Measurements from ENCODE around the gene PHACTR3. TPM values are rescaled to one million over a fixed set of nuclear protein-coding genes. Genes with fewer than 3 reads are reported as not detected.

Gene PHACTR3
- total RNA-seq, 1 experiment from 2014 or later: 0.06 TPM

DNA sequence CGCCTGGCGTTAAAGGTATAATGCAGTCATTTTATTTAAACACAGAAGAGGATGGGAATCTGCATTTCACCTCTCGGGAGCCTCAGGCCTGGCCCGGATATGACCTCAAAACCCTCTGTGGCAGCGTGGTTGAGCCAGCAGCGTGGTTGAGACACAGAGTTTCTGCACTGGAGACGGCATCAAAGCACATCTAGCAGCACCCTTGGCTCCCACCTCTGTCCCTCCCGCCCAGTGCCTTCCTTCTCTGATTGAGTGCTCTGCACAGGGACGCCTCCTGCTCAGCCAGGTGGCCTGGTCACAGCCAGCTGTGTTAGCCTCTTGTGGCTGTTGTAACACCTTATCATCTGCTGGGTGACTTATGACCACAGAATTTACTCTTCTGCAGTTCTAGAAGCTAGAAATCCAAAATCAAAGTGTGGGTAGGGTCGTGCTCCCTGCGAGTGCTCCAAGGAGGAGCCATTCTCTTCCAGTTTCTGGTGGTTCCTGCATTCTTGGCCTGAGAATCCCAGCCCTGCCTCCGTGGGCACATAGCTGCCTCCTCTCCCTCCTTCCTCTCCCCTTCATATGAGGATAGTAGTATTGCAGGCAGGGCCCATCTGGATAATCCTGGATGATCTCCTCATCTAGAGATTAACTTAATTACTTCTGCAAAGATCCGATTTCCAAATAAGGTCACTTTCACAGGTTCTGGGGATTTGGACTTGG lies 172.4 kb downstream of the PHACTR3 start:
- DNase-seq (ENCODE audit: low read depth): no peak

DNA sequence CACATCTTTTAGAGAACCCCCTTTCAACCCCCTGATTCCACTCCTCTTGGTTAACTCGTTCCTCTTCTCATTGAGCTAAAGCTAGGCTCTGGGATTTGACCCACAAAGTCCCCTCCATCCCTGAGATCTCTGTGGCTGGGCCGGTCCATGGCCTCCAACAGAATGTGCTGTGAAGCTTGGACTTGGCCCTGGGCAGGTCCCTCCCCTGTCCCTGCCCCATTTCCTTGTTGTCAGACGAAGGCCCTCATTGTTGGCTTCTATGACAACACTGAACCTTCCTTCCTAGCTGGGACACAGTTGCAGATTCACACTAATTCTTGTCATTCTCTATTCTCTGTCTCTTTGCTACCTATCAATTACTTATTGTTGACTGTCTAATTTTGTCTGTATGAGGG lies 173.0 kb downstream of the PHACTR3 start:
- DNase-seq (ENCODE audit: low read depth): no peak

DNA sequence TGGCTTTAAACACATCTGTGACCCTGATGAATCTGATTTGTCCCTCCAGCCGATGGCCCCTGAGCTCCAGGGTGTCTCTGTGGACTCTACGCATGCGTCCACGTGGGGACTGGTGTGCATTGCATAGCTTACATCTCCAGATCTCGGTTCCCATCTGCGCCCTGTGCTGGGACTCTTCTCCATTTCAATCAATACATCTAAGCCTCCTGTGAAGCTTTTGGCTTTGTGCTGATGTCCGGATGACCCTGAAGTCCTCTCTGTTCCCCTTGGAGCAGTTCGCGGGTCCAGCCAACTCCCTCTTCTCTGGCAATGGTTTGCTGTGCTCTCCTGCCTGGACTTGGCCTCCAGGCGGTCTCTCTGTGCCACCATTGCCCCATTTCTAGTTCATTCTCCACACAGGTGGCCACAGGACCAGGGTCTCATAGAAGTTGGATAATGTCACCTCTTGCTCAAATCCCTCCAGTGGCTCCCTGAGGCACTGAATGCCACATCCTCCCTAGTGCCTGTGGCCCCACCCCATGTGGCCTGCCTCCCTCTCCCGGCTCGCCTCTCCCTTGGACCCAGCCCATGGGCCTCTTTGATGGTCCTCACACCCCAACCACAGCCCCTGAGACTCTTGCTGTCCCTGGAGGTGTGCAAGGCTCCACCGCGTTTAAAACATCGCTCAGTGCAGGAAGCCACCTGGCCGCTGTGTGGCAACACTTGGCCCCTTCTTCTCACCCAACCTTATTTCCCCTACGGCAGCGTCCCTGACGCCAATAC lies 173.7 kb downstream of the PHACTR3 start:
- no peak for DNase-seq (ENCODE audit: low read depth)

DNA sequence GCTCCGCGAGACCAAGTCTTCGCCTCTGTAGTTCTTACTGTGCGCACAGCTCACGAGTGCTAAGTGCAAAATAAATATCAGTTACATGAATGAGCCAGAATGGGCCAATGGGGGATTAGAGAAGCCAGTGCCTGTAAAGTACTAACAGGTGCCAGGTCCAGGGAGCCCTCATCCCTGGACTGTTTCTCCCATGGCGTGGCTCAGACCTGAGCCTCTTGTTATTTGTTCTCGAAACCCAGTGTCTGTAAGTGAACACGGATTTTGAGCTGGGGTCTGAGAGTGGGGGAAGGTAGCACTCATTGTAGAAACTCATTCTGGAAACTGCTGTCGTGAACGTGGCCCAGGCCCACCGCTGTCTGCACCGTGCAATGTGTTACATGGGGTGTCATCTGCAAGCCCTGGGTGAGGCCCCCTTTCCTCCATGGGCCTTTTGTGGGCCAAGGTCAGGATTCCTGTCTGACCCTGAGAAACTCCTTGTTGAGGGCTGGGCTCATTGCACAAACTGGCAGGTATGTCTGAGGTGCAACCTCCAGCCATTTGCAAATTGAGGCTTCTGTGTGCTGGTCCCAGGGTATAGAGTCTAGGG lies 174.4 kb downstream of the PHACTR3 start:
- no peak for DNase-seq (ENCODE audit: low read depth)

DNA sequence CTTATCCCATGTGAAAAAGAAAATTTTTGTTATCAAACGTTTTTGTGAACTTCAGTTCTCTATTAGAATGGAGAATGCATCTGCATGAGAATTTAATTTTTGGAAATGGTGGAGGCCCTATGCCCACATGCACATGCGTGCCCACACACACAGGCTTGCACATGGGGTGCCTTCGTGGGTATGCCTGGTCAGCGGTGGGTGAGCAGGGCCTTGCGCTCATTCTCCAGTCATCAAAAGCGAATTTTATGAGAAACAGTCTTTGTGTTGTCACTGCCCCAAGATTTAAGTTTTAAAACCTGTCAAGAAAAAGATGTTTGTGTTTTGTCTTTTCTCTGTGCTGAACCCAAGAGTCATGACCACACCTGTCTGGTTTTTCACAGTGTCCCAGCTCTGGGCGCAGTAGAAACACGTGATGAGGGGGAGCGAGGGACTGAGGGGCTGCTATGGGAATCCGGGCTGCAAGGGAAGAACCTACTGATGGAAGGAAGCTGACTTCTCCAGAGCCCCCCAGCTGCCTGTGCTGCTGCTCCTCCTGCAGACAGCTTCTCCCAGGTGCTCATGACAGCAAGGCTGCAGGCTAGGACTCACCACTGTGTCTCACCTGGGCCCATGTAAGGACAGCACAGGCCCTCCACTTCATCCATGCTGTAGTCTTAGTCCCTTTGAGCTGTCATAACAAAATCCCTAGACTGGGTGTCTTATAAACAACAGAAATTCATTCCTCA lies 175.5 kb downstream of the PHACTR3 start:
- no peak for DNase-seq (ENCODE audit: low read depth)

DNA sequence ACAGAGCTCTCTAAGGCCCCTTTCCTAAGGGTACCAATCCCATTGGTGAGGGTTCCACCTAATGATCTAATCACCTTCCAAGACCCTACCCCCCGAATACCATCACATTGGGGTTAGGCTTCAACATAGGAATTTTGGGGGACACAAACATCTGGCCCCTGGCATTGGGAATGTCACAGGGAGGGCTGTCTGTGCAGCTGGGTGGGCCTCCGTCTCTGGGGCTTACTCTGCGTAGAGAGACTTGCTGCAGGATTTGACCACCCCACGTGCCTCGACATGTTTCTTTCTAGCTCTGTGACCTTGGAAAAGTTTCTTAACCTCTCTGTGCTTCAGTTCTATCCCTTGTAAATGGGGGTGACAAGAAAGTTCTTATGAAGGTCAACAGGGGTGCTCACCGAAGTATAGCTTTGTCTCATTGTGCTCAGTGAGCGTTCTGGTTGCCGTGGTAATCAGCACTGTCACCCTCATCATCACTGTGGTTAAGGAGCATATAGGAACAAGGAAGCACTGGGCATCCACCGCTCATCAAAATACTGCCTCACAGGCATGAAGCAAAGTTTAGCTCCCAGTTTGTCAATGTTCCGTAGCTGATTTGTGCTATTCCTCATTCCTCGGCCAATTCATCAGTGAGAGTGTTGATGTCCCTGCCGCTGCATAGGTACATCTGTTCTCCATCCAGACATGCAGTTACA lies 176.3 kb downstream of the PHACTR3 start:
- no peak for DNase-seq (ENCODE audit: low read depth)

DNA sequence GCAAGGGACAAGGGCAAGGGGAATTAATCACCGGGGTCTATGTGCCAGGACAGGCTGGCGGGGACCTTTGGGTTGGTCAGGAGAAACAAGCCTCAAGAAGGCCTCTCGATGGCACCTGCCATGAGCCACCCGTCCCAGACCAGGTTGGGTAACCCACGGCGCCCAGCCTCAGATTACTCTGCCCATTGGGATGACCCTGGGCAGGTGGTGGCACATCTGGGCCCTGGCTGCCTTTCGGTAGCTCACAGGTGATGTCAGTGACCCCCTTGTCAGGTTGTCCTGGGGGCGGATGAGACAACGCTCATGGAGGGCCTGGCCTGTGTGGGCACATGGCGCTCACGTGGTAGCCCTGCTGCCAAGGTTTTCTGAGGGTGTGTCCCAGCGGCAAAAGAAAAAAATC lies 176.9 kb downstream of the PHACTR3 start:
- no peak for DNase-seq (ENCODE audit: low read depth)

DNA sequence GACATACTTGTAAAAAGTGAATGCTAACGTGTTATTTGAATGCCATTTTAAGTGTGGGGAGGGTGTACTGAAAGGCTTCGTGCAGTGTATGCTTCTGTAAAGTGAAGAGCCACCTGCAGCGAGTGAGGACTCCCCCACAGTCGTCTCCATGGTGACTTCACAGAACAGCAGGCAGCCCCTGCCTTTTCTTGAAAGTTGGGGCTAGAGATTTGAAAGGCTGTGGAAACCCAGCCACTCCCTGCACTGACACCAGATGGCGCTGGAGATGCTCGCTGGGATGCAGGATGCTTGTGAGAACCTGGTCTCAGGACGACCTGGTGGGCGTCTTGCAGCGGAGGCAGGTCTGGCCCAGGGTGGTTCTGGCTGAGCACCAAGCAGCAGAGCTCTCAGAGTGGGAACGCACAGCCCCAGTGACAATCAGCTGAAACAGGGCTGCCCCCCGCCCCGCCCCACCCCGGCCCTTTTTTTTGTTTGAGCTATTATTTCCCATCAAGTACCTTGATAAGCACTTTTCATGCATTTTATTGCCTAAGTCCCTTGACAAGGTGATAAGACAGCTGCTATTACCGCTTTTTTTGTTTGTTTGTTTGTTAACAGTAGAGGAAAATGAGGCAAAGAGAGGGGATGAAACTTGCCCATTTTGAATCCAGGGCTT lies 178.8 kb downstream of the PHACTR3 start:
- DNase-seq (ENCODE audit: low read depth): peak; percentile 62

DNA sequence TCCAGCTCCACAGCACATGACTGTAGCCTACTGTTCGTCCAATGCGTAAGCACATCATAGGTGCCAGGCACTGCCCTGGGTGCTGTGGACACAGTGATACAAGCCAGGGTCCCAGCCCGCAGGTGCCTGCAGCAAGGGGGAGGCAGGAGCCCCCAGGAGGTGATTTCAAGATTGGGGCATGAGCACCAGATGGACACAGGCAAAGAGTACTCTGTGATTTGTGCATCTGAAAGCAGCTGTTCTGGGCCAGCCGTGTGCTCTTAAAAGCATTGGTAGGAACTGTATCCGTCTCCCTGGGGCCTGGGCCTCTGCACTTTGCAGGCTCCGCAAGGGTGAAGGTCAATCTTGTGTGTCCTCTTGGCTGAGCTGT lies 179.3 kb downstream of the PHACTR3 start:
- DNase-seq (ENCODE audit: low read depth): no peak

DNA sequence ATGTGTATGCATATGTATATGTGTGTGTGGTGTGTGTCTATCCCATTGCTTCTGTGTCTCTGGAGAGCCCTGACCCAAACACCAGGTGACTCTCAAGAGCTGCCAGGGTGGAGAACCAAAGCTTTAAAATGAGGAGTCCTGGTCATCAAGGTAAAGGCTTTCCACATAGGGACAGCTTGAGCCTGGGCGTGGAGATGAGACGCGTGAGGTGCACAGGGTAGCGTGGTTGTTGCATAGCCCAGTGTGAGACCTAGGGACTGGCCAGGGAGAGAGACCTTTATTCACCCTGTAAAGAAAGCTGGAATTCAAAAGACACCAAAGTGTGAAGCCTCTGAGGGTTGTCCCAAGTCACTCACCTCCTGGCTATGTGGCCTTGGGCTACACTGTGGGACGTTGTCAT lies 180.0 kb downstream of the PHACTR3 start:
- no peak for DNase-seq (ENCODE audit: low read depth)

DNA sequence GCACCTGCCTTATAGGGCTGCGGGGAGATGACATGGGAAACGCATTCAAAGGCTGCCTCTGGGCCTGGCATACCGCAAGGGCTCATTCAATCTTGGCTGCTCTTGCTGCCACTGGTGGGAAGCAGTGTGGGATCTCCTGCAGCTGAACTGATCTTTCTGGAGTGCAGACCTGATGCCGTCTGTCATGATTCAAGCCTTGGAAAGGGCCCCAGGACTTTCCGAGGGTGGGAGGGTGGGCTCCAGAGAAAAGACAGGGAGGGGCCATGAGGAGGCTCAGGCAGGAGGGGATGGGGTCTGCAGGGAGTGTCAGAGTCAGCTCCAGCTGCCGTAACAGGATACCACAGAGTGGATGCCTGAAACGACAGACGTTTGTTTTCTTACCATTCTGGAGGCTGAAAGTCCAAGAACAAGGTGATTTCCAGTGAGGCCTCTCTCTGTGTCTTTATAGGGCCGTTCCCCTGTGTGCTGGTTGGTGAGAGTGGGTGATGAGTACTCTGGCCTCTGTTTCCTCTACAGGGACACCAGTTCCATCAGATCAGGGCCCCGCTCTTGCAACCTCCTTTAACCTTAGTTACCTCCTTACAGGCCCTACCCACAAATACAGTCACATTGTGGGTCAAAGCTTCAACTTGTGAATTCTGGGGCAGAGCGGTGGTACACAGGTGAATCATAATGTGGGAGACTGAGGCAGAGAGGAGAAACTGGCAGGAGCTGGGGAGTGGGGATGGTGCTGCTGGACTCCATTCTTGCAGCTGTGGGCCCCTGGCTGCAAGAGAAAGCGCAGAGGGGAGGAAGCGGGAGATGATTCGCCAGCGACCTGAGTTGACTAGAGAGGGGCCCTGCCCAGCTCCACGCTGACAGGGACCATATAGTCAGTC lies 180.7 kb downstream of the PHACTR3 start:
- DNase-seq (ENCODE audit: low read depth): no peak

DNA sequence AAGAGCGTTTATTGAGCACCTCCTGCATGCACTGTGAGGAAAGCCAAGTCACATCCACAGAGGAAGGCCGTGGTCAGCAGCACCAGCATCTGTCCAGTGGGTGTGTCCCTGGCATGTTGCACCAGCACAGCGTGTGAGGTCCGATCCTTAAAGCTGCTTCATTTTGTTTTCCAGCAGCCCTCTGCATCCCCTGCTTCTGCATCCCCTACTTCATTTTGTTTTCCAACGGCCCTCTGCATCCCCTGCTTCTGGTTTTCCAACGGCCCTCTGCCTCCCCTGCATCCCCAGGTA lies 181.3 kb downstream of the PHACTR3 start:
- DNase-seq (ENCODE audit: low read depth): no peak

DNA sequence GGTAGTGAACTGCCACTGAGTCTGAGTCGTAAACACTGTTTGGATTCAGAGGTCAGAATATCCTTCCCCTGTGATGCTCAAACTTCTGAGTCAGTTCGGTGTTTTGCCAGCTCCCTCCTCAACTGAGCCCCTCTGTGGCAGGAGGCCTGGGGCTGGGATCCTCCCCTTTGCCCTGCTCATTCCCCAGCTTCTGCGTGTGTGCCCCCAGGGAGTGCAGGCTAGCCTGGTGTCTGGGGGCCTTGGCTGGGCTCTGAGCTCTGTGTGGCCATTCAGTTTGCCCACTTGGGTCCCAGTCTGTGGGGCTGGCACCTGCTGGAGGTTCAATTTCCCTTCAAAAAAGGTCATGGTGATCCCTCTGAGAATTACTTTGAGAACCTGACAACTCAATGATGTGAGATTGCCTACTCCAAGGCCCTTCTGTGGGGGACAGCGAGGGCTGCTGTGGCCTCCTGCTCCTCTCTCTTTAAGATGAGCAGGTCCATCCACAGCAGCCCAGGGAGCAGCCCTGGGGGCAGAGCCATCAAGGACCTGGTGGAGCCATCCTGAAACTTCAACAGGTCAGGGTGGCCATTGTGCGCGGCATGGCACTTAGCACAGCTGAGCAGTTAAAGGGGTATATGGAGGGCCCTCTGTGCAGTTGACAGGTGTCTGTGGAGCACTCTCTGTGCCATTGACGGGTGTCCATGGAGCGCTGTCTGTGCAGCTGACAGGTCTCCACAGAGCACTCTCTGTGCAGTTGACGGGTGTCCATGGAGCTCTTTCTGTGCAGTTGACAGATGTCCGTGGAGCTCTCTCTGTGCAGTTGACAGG lies 181.9 kb downstream of the PHACTR3 start:
- DNase-seq (ENCODE audit: low read depth): no peak

DNA sequence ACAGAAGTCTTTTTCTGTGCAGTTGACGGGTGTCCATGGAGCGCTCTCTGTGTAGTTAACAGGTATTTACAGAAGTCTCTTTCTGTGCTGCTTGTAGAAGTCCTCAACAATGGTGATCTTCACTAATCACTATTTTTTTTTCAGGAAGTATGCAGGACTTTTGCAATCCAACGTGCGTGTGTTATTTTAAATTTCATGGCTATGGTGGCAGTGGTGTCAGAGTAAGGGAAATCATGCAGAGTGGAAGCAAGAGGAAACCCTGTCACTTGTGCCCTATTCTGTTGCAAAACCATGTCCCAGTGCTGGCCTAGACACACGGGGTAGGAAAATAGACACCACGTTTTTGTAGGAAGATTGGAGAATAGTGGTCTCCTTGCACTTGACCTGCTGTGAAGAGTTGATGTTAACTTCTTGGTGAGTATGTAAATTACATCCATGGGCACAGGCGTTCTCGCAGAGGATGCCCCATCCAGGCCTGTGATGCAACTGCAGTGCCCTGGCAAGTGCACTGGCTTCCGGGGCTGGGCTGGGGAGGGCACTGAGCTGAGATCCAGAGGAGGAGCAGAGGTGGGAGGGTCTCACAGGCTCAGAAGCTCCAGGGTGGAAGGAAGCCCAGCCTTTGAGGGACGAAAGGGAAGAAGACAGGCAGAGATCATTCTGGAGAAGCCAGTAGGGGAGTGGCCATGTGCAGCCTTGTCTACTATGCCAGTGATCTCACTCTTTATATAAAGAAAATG lies 182.6 kb downstream of the PHACTR3 start:
- no peak for DNase-seq (ENCODE audit: low read depth)

DNA sequence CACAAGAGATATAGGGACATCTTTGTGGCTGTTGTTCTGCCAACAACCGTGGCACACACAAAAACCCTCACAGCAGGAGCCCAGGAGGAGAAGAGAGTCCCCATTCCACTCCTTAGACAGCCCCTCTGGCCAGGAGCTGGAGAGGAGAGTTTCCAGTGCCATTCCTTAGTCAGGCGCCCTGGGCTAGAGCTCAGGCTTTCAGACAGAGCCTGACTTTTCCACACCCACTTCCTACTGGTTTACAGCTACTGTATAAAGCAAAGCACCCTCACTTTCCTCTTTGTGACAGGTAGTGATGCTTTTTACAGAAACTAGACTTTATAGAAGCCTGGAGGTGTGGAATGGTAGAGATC lies 183.2 kb downstream of the PHACTR3 start:
- no peak for DNase-seq (ENCODE audit: low read depth)

DNA sequence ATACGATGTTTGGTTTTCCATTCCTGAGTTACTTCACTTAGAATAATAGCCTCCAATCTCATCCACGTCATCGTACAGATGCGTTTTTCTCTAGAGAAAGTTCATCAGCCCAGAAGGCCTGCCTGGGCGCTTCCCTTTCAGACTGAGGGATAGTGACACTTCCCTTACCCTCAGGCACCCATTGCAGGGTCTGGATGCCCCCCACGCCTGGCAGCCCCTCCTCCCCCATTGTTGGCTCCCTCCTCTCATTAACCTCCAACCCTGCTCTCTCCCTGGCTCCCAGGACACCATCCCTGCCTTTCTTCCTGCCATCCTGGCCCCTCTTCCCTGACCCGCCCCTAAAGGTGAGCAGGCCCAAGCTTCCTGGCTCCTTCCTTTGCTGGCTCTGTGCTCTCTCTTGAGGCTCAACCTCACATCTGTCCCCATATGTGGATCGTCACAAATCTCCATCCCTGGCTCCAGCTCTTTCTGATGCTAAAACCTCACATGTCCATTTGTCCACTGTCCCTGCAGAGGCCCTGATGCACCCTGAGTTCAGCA lies 183.9 kb downstream of the PHACTR3 start:
- DNase-seq (ENCODE audit: low read depth): no peak

DNA sequence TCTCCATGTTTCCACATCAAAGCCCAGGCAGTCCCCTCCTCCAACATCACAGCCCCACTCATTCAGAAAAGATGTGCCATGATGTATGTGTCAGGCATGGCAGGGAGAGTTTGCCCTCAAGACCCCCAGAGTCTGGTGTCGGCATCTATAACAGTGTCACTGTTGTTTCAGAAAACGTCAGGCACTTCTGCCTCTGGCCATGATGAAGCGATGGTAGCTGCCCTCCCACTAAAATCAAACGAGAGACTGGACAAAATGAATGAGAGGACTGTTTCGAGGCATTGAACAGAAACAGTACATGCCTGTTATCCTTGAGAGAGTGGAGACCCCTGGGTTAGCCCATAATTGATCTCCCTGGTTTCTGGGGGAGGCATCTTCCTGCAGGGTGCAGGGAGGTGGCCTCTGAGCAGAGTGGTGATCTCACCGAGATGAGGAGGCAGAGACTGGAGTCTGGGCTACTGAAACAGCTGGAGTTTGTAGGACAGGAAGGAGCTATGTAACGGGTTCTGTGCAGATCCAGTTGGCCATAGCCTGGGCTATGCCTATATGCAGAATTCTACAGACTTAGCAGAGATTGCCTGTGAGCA lies 184.6 kb downstream of the PHACTR3 start:
- no peak for DNase-seq (ENCODE audit: low read depth)

DNA sequence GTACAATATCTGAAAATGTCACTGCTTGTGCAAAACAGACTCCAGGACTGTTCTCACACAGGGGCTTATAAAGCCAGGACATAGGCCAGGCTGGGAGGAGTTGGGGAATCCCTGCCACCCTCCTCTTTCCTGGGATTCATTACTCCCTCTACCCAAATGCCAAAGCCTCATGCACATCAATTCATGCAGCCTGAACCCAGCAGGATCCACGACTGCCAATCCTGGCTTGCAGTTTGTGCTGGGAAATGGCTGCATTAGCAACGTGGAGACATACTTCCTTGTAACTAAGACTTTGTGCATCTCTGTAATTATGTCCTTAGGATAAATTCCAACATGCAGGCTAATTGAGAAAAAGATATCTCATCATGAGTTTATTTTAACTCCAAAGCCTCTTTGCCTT lies 185.3 kb downstream of the PHACTR3 start:
- DNase-seq (ENCODE audit: low read depth): no peak

Data from Daoy (cell line).